Vagina (tissue), 2 donors: Measurements from ENCODE around the gene INKA2. TPM values are rescaled to one million over a fixed set of nuclear protein-coding genes. Genes with fewer than 3 reads are reported as not detected.
"Not testable (repeated sequence)": the region's sequence is repeated elsewhere in the genome, so short reads cannot be mapped to it uniquely, and the experiment has no call there.

Experiments
- DNase-seq, 2 donors: peaks; one replicate each; pipeline ENCODE4 v3.0.0-alpha.2; 2017; ENCODE audit errors: extremely low spot score in 2 of 2
- H3K27ac ChIP-seq: fragments of 200-600 bp; sonication (generic); one replicate; pipeline ENCODE4 v1.5.1; 2019
- H3K27me3 ChIP-seq: fragments of 200-600 bp; sonication (generic); one replicate; pipeline ENCODE4 v1.5.1; 2019
- H3K36me3 ChIP-seq, 2 donors: fragments of 200-600 bp; sonication (generic); one replicate each; pipeline ENCODE4 v1.5.1; 2017 to 2019
- H3K4me1 ChIP-seq: fragments of 200-600 bp; sonication (generic); one replicate; pipeline ENCODE4 v1.5.1; 2019
- H3K4me3 ChIP-seq, 2 donors: fragments of 200-600 bp; sonication (generic); 1 replicate in 1 of 2; 2 replicates in 1 of 2; pipeline ENCODE4 v1.5.1; 2016 to 2019
- H3K9me3 ChIP-seq: fragments of 200-600 bp; sonication (generic); one replicate; pipeline ENCODE4 v1.5.1; 2019
- POLR2A ChIP-seq, 2 donors: fragments of 450-650 bp; IDR thresholded peaks; one replicate each; pipeline ENCODE4 v1.6.1; 2017; ENCODE audit warnings: antibody characterized with exemption in 2 of 2, mild to moderate bottlenecking in 2 of 2, moderate library complexity in 2 of 2
- POLR2AphosphoS5 ChIP-seq, 2 donors: sonication (generic); formaldehyde crosslinking; IDR thresholded peaks; one replicate each; pipeline ENCODE4 v1.9.0; 2017; ENCODE audit warnings: antibody characterized with exemption in 2 of 2, mild to moderate bottlenecking in 2 of 2, low read depth in 1 of 2; ENCODE audit not compliant: insufficient read depth in 1 of 2
- intact Hi-C: fragments of 100-400 bp; cut with DNase I; formaldehyde crosslinking; loops from one replicate; pipeline ENCODE4 v1.15.1; 2023
- total RNA-seq: library from RNA; depleted of rRNA; stranded (reverse); fragments of >200 nt; gene quantifications from one replicate; pipeline ENCODE4 v1.2.3, GENCODE V29; 2016
- TF ChIP-seq, protein P1 (sequence below), 3 experiments: fragments of 450-650 bp in 2 of 3; fragments of 200-600 bp in 1 of 3; sonication (generic) in 1 of 3; IDR thresholded peaks; one replicate each; pipeline ENCODE4 v1.5.1; 2017 to 2019; ENCODE audit warnings: antibody characterized with exemption in 3 of 3, mild to moderate bottlenecking in 2 of 3, moderate library complexity in 2 of 3

INKA2 gene
- total RNA-seq, 1 donor from 2014 or later: 6.1 TPM

- H3K4me1 ChIP-seq: peaks cover 5% of the 10 kb centered on the region
Measured at GRCh38 chr1:111742938-111743549, 3.8 kb upstream of the INKA2 start.

GRCh38 chr1:111742292-111742691, 3.1 kb upstream of the INKA2 start:
- not testable (repeated sequence) for H3K27ac ChIP-seq, H3K4me3 ChIP-seq, H3K27me3 ChIP-seq, H3K9me3 ChIP-seq, H3K36me3 ChIP-seq
- peaks cover 13% of the 10 kb centered on the region for H3K4me1 ChIP-seq
- intact Hi-C loops: loop anchor here (10.0 kb wide), 1 partner anchor 237 kb away; the partner anchor contains the start of genes ADORA3 and TMIGD3
- peak in 1 of 2 donors; percentile 67 for DNase-seq

More at GRCh38 chr1:111742938-111743549, 3.8 kb upstream of the INKA2 start:
- no peaks in the 10 kb centered on the region for H3K9me3 ChIP-seq
- no peak overlapping the region for H3K27ac ChIP-seq
- no peaks in the 10 kb centered on the region for H3K27me3 ChIP-seq
- H3K36me3 ChIP-seq: no peaks in the 10 kb centered on the region
- TF ChIP-seq POLR2AphosphoS5 (IDR thresholded peaks at IDR 0.05; ENCODE audit: insufficient read depth in 1 of 2, low read depth in 1 of 2): no peak
- no peak for TF ChIP-seq POLR2A (IDR thresholded peaks at IDR 0.05)
- TF ChIP-seq, protein P1, sequence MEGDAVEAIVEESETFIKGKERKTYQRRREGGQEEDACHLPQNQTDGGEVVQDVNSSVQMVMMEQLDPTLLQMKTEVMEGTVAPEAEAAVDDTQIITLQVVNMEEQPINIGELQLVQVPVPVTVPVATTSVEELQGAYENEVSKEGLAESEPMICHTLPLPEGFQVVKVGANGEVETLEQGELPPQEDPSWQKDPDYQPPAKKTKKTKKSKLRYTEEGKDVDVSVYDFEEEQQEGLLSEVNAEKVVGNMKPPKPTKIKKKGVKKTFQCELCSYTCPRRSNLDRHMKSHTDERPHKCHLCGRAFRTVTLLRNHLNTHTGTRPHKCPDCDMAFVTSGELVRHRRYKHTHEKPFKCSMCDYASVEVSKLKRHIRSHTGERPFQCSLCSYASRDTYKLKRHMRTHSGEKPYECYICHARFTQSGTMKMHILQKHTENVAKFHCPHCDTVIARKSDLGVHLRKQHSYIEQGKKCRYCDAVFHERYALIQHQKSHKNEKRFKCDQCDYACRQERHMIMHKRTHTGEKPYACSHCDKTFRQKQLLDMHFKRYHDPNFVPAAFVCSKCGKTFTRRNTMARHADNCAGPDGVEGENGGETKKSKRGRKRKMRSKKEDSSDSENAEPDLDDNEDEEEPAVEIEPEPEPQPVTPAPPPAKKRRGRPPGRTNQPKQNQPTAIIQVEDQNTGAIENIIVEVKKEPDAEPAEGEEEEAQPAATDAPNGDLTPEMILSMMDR (IDR thresholded peaks at IDR 0.05): no peak
- intact Hi-C loops: loop anchor here (10.0 kb wide), 1 partner anchor 238 kb away; the partner anchor contains the start of genes ADORA3 and TMIGD3
- no peak overlapping the region for H3K4me3 ChIP-seq
- DNase-seq: peak in 1 of 2 donors; percentile 64

- TF ChIP-seq POLR2AphosphoS5 (IDR thresholded peaks at IDR 0.05; ENCODE audit: insufficient read depth in 1 of 2, low read depth in 1 of 2): no peak
- TF ChIP-seq POLR2A (IDR thresholded peaks at IDR 0.05): no peak
- TF ChIP-seq, protein P1 (IDR thresholded peaks at IDR 0.05): no peak
- Histone ChIP-seq H3K36me3 (no peaks in the 10 kb centered on the region), H3K9me3 (no peaks in the 10 kb centered on the region), H3K4me3 (peak overlapping the region; percentile 60 to 61), H3K27me3 (no peaks in the 10 kb centered on the region), H3K4me1 (peaks cover 31% of the 10 kb centered on the region), H3K27ac (peak overlapping the region; percentile 90)
- intact Hi-C loops: loop anchor here (2.0 to 10.0 kb wide), 2 partner anchors 23 to 235 kb away; partner anchors contain the start of genes ADORA3 and TMIGD3
- peak; percentile 58 to 91 for DNase-seq
Measured at GRCh38 chr1:111739925-111740765, 950 bp upstream of the INKA2 start.

- no peaks in the 10 kb centered on the region for H3K9me3 ChIP-seq
- peak in 1 of 2 donors; percentile 88 for DNase-seq
- peak overlapping the region; percentile 90 for H3K27ac ChIP-seq
- TF ChIP-seq POLR2A (IDR thresholded peaks at IDR 0.05) (peak in 1 of 2 donors; percentile 23), POLR2AphosphoS5 (IDR thresholded peaks at IDR 0.05; ENCODE audit: insufficient read depth in 1 of 2, low read depth in 1 of 2) (peak in 1 of 2 donors; percentile 23)
- TF ChIP-seq, protein P1 (IDR thresholded peaks at IDR 0.05): no peak
- H3K4me3 ChIP-seq: peak overlapping the region; percentile 60 to 61
- intact Hi-C loops: no loop called here
- H3K36me3 ChIP-seq: no peaks in the 10 kb centered on the region
- no peaks in the 10 kb centered on the region for H3K27me3 ChIP-seq
- peaks cover 46% of the 10 kb centered on the region for H3K4me1 ChIP-seq
Measured at GRCh38 chr1:111738436-111739193, 580 bp downstream of the INKA2 start.

GRCh38 chr1:111738133-111738435, 1.1 kb downstream of the INKA2 start:
- TF ChIP-seq, protein P1 (IDR thresholded peaks at IDR 0.05): no peak
- no peak for TF ChIP-seq POLR2AphosphoS5 (IDR thresholded peaks at IDR 0.05; ENCODE audit: insufficient read depth in 1 of 2, low read depth in 1 of 2)
- intact Hi-C loops: no loop called here
- no peak for DNase-seq
- Histone ChIP-seq H3K36me3 (no peaks in the 10 kb centered on the region), H3K27me3 (no peaks in the 10 kb centered on the region), H3K27ac (peak overlapping the region; percentile 90), H3K4me3 (peak overlapping the region; percentile 60 to 61), H3K9me3 (no peaks in the 10 kb centered on the region), H3K4me1 (peaks cover 51% of the 10 kb centered on the region)
